GM23248 (cell line): ENCODE results near the gene ARPC5. TPM values are rescaled to one million over a fixed set of nuclear protein-coding genes. Genes with fewer than 3 reads are reported as not detected.
"Not testable (repeated sequence)": the region's sequence is repeated elsewhere in the genome, so short reads cannot be mapped to it uniquely, and the experiment has no call there.

Experiments used
- DNase-seq: peaks from one replicate; pipeline ENCODE4 v3.0.0-alpha.2; 2015
- H2AFZ ChIP-seq: fragments of 200-600 bp; sonication (generic); 2 replicates; pipeline ENCODE4 v1.6.1; 2016; ENCODE audit warnings: antibody characterized with exemption
- H3F3A ChIP-seq: fragments of 200-600 bp; sonication (generic); 2 replicates; pipeline ENCODE4 v1.6.1; 2016; ENCODE audit warnings: mild to moderate bottlenecking, antibody characterized with exemption, mixed run types; ENCODE audit not compliant: insufficient read depth
- H3K27ac ChIP-seq: fragments of 200-600 bp; sonication (generic); 2 replicates; pipeline ENCODE4 v1.5.1; 2016; ENCODE audit warnings: mild to moderate bottlenecking
- H3K27me3 ChIP-seq: fragments of 200-600 bp; sonication (generic); replicated peaks from 2 replicates; pipeline ENCODE4 v1.6.1; 2016; ENCODE audit warnings: mild to moderate bottlenecking; ENCODE audit not compliant: insufficient read depth
- H3K36me3 ChIP-seq: fragments of 200-600 bp; sonication (generic); 2 replicates; pipeline ENCODE4 v1.6.1; 2016; ENCODE audit warnings: low read depth, mild to moderate bottlenecking
- H3K4me1 ChIP-seq: fragments of 200-600 bp; sonication (generic); 2 replicates; pipeline ENCODE4 v1.6.1; 2016; ENCODE audit warnings: mild to moderate bottlenecking; ENCODE audit not compliant: insufficient read depth
- H3K4me2 ChIP-seq: fragments of 200-600 bp; sonication (generic); one replicate; pipeline ENCODE4 v1.6.1; 2016; ENCODE audit warnings: mild to moderate bottlenecking; ENCODE audit not compliant: unreplicated experiment
- H3K4me3 ChIP-seq: fragments of 200-600 bp; sonication (generic); 2 replicates; pipeline ENCODE4 v1.5.1; 2016; ENCODE audit warnings: mild to moderate bottlenecking
- H3K79me2 ChIP-seq: fragments of 200-600 bp; sonication (generic); 2 replicates; pipeline ENCODE4 v1.6.1; 2016; ENCODE audit warnings: mild to moderate bottlenecking; ENCODE audit not compliant: insufficient read depth
- H3K9ac ChIP-seq: fragments of 200-600 bp; sonication (generic); 2 replicates; pipeline ENCODE4 v1.6.1; 2016; ENCODE audit warnings: mild to moderate bottlenecking
- H3K9me2 ChIP-seq: fragments of 200-600 bp; sonication (generic); 2 replicates; pipeline ENCODE4 v1.6.1; 2016; ENCODE audit warnings: mixed run types, mild to moderate bottlenecking, moderate library complexity; ENCODE audit not compliant: insufficient read depth
- H3K9me3 ChIP-seq: fragments of 200-600 bp; sonication (generic); one replicate; pipeline ENCODE4 v1.6.1; 2017; ENCODE audit warnings: low read depth
- H4K20me1 ChIP-seq: fragments of 200-600 bp; sonication (generic); 2 replicates; pipeline ENCODE4 v1.6.0; 2016; ENCODE audit not compliant: insufficient read depth
- EZH2 ChIP-seq: fragments of 200-600 bp; sonication (generic); IDR thresholded peaks from 2 replicates; pipeline ENCODE4 v1.6.1; 2018; ENCODE audit warnings: antibody characterized with exemption, mild to moderate bottlenecking; ENCODE audit not compliant: insufficient read depth, poor library complexity, severe bottlenecking
- EZH2phosphoT487 ChIP-seq: fragments of 200-600 bp; sonication (generic); IDR thresholded peaks from 2 replicates; pipeline ENCODE4 v1.6.1; 2018; ENCODE audit warnings: antibody characterized with exemption, moderate library complexity, mild to moderate bottlenecking, low read depth; ENCODE audit not compliant: insufficient read depth
- WGBS, 2 experiments: methylation state at CpG; one replicate each; pipeline ENCODE4 v1.1.6; 2015 to 2017; ENCODE audit warnings: low lambda C conversion rate in 2 of 2, low coverage in 1 of 2; ENCODE audit errors: missing lambda C conversion rate in 2 of 2; 5-methylcytosine and 5-hydroxymethylcytosine counted together
- in situ Hi-C: fragments of 300-500 bp; cut with MboI; formaldehyde crosslinking; loops from 2 replicates; pipeline ENCODE4 v1.15.0; 2020
- polyA plus RNA-seq: library from polyadenylated mRNA; unstranded; fragments of >200 nt; fragmentation: Nextera tagmentation; extraction: Ambion mirVana; gene quantifications from 2 replicates; pipeline ENCODE4 v1.2.1, GENCODE V29; 2016
- total RNA-seq: library from RNA; depleted of rRNA; stranded (reverse); fragments of >200 nt; shearing (Covaris generic); gene quantifications from 2 replicates; pipeline ENCODE4 v1.2.3, GENCODE V29; 2014; rRNA removed

Gene ARPC5
- total RNA-seq (388 and 428 TPM in 2 replicates), polyA plus RNA-seq (666 and 676 TPM in 2 replicates)

- Histone ChIP-seq H3K4me3 (peak within 1 kb of the TSS; percentile 96), H4K20me1 (no peaks in the 10 kb centered on the region), H3K79me2 (peaks cover 90% of the 10 kb centered on the region), H3K9me3 (no peaks in the 10 kb centered on the region), H3K4me1 (peaks cover 28% of the 10 kb centered on the region), H3K9ac (peak within 1 kb of the TSS; percentile 93), H2AFZ (peak within 1 kb of the TSS; percentile 88), H3K27ac (peak within 1 kb of the TSS; percentile 79), H3K27me3 (no peaks in the 10 kb centered on the region), H3K36me3 (0 out of 2 replicates have a peak, but pooled peaks cover 3% of the 10 kb centered on the region), H3F3A (peaks cover 40% of the 10 kb centered on the region), H3K9me2 (no peaks in the 10 kb centered on the region), H3K4me2 (peak within 1 kb of the TSS; percentile 99)
- in situ Hi-C loops = no loop called here
- TF ChIP-seq EZH2phosphoT487 = no peak
- TF ChIP-seq EZH2 = no peak
- DNase-seq = peak; percentile 99
- 0 to 2% methylated on average over 57 to 65 of the region's 65 CpGs for WGBS, 2 experiments
Measured at GRCh38 chr1:183635606-183636333, at the start of gene ARPC5. Gene ARPC5, minus strand, starts transcription at chr1:183635783. Its CDS starts 124 bp downstream, at chr1:183635659.

GRCh38 chr1:183685112-183685713, 49.6 kb upstream of the ARPC5 start:
- Histone ChIP-seq H3F3A (no peaks in the 10 kb centered on the region), H3K4me2 (no peak overlapping the region), H3K79me2 (peaks cover 12% of the 10 kb centered on the region; the same call in 1 of the 2 replicates), H2AFZ (no peak overlapping the region), H3K36me3 (no peaks in the 10 kb centered on the region), H3K9me2 (no peaks in the 10 kb centered on the region), H3K4me3 (no peak overlapping the region), H3K4me1 (no peaks in the 10 kb centered on the region; the same call in 1 of the 2 replicates), H3K27me3 (no peaks in the 10 kb centered on the region), H3K9me3 (no peaks in the 10 kb centered on the region), H3K9ac (no peak overlapping the region), H3K27ac (no peak overlapping the region), H4K20me1 (no peaks in the 10 kb centered on the region)
- peak; percentile 81 for DNase-seq
- WGBS, 2 experiments = 3 to 6% methylated on average over 3 of the region's 3 CpGs
- in situ Hi-C loops = no loop called here
- no peak for TF ChIP-seq EZH2phosphoT487
- TF ChIP-seq EZH2 = no peak

GRCh38 chr1:183679363-183679762, 43.8 kb upstream of the ARPC5 start:
- H4K20me1 ChIP-seq, H3K4me3 ChIP-seq, DNase-seq, H3K36me3 ChIP-seq, in situ Hi-C loops, H3K27me3 ChIP-seq, H3K9me2 ChIP-seq, H3K9me3 ChIP-seq, H3K9ac ChIP-seq, H3K4me2 ChIP-seq, H3K27ac ChIP-seq, H2AFZ ChIP-seq: not testable (repeated sequence)
- 84 to 92% methylated on average over 4 of the region's 4 CpGs for WGBS, 2 experiments
- peaks cover 22% of the 10 kb centered on the region; the same call in 1 of the 2 replicates for H3K79me2 ChIP-seq
- peaks cover 26% of the 10 kb centered on the region for H3K4me1 ChIP-seq
- peaks cover 11% of the 10 kb centered on the region for H3F3A ChIP-seq

GRCh38 chr1:183678819-183679218, 43.2 kb upstream of the ARPC5 start:
- H3K9me2 ChIP-seq = no peaks in the 10 kb centered on the region
- DNase-seq = no peak
- H3K4me1 ChIP-seq = peaks cover 31% of the 10 kb centered on the region
- no peaks in the 10 kb centered on the region for H4K20me1 ChIP-seq
- H3K4me2 ChIP-seq = no peak overlapping the region
- H3K79me2 ChIP-seq = peaks cover 22% of the 10 kb centered on the region; the same call in 1 of the 2 replicates
- H2AFZ ChIP-seq = no peak overlapping the region
- TF ChIP-seq EZH2phosphoT487 (no peak), EZH2 (no peak)
- H3F3A ChIP-seq = peaks cover 11% of the 10 kb centered on the region
- in situ Hi-C loops = no loop called here
- H3K36me3 ChIP-seq = no peaks in the 10 kb centered on the region
- no peak overlapping the region for H3K9ac ChIP-seq
- H3K27me3 ChIP-seq = no peaks in the 10 kb centered on the region
- WGBS, 2 experiments = 91 to 92% methylated on average over 3 of the region's 3 CpGs
- H3K27ac ChIP-seq = no peak overlapping the region
- H3K4me3 ChIP-seq = no peak overlapping the region
- H3K9me3 ChIP-seq = no peaks in the 10 kb centered on the region
